Measurements from ENCODE around the gene DPP8. TPM values are rescaled to one million over a fixed set of nuclear protein-coding genes. Genes with fewer than 3 reads are reported as not detected.

The DPP8 gene
- total RNA-seq, 4 donors from 2014 or later, result 22.2 to 58.3 (median 33.5) TPM

- H3K4me1 ChIP-seq, result peaks cover 12% of the 10 kb centered on the region
- no peaks in the 10 kb centered on the region for H3K36me3 ChIP-seq
- no peak for DNase-seq (ENCODE audit: low spot score in 2 of 2)
- peaks cover 56% of the 10 kb centered on the region for H3K27me3 ChIP-seq
- H3K27ac ChIP-seq, result no peak overlapping the region
- H3K4me3 ChIP-seq, result no peak overlapping the region
- WGBS, result 88% methylated on average over 7 of the region's 9 CpGs
- H3K9me3 ChIP-seq, result no peaks in the 10 kb centered on the region
- no peak for TF ChIP-seq POLR2A (IDR thresholded peaks at IDR 0.05)
- TF ChIP-seq CTCF (IDR thresholded peaks at IDR 0.05), result no peak
- TF ChIP-seq POLR2AphosphoS5 (IDR thresholded peaks at IDR 0.05), result no peak
- no peak for TF ChIP-seq EP300 (IDR thresholded peaks at IDR 0.05)
Measured at GRCh38 chr15:65394936-65395335, 122.6 kb downstream of the DPP8 start.

GRCh38 chr15:65394280-65394789 lies 123.2 kb downstream of the DPP8 start:
- H3K27me3 ChIP-seq, result peaks cover 56% of the 10 kb centered on the region
- no peak for DNase-seq (ENCODE audit: low spot score in 2 of 2)
- H3K36me3 ChIP-seq, result no peaks in the 10 kb centered on the region
- H3K4me1 ChIP-seq, result peaks cover 12% of the 10 kb centered on the region
- no peak overlapping the region for H3K27ac ChIP-seq
- TF ChIP-seq CTCF (IDR thresholded peaks at IDR 0.05), result no peak
- no peak for TF ChIP-seq POLR2AphosphoS5 (IDR thresholded peaks at IDR 0.05)
- TF ChIP-seq POLR2A (IDR thresholded peaks at IDR 0.05), result no peak
- TF ChIP-seq EP300 (IDR thresholded peaks at IDR 0.05), result no peak
- H3K4me3 ChIP-seq, result no peak overlapping the region
- H3K9me3 ChIP-seq, result no peaks in the 10 kb centered on the region
- 83% methylated on average over 11 of the region's 11 CpGs for WGBS

GRCh38 chr15:65393557-65393956 lies 123.9 kb downstream of the DPP8 start:
- H3K36me3 ChIP-seq, result no peaks in the 10 kb centered on the region
- no peak for DNase-seq (ENCODE audit: low spot score in 2 of 2)
- H3K9me3 ChIP-seq, result no peaks in the 10 kb centered on the region
- H3K27me3 ChIP-seq, result peaks cover 51% of the 10 kb centered on the region
- no peak overlapping the region for H3K4me3 ChIP-seq
- TF ChIP-seq POLR2A (IDR thresholded peaks at IDR 0.05) (no peak), CTCF (IDR thresholded peaks at IDR 0.05) (no peak), EP300 (IDR thresholded peaks at IDR 0.05) (no peak), POLR2AphosphoS5 (IDR thresholded peaks at IDR 0.05) (no peak)
- 72% methylated on average over 8 of the region's 8 CpGs for WGBS
- no peak overlapping the region for H3K27ac ChIP-seq
- H3K4me1 ChIP-seq, result peaks cover 12% of the 10 kb centered on the region

DNA sequence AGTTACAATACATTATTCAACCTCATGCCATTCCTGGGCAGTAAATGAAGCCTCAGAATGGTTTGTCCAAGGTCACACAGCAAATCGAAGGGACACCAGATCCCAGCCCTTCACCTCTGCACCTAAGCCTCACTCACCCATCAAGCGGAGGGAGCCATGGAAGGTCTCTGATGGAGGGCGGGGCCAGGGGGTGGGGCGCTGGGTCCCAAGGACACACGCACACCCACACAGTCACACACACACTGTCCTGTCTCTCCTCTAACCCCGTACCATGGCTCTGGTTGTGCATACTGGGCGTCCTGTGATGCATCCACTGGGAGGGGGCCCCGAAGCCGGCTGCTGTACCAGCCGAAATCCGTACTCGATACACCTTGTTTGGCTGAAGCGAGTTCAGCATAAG lies 124.4 kb downstream of the DPP8 start:
- peaks cover 12% of the 10 kb centered on the region for H3K4me1 ChIP-seq
- no peaks in the 10 kb centered on the region for H3K36me3 ChIP-seq
- no peaks in the 10 kb centered on the region for H3K9me3 ChIP-seq
- DNase-seq (ENCODE audit: low spot score in 2 of 2), result no peak
- TF ChIP-seq POLR2A (IDR thresholded peaks at IDR 0.05), result no peak
- TF ChIP-seq POLR2AphosphoS5 (IDR thresholded peaks at IDR 0.05), result no peak
- no peak for TF ChIP-seq EP300 (IDR thresholded peaks at IDR 0.05)
- TF ChIP-seq CTCF (IDR thresholded peaks at IDR 0.05), result no peak
- 92% methylated on average over 13 of the region's 13 CpGs for WGBS
- H3K27ac ChIP-seq, result no peak overlapping the region
- H3K27me3 ChIP-seq, result peaks cover 50% of the 10 kb centered on the region
- H3K4me3 ChIP-seq, result no peak overlapping the region

Other genes with a start within 250 kb of the DPP8 start
- gene PARP16, start 230.8 kb downstream of the DPP8 start, total RNA-seq, result 10 to 100 TPM in 3 of 4 donors, 1 to 10 TPM in 1; 8.2 to 16.7 (median 11.7) TPM
- not detected for gene RNU5A-1, start 221.6 kb downstream of the DPP8 start, total RNA-seq
- gene RNU5B-1, start 213.0 kb downstream of the DPP8 start, total RNA-seq, result not detected
- not detected for gene IGDCC3, start 139.7 kb downstream of the DPP8 start, total RNA-seq
- gene IGDCC4, start 94.7 kb downstream of the DPP8 start, total RNA-seq, result 1 to 10 TPM in 1 of 4 donors, under 1 TPM in 3; 0.16 to 1.4 (median 0.35) TPM
- 10 to 100 TPM; 36.6 to 65.2 (median 44.9) TPM for gene HACD3, start 12.8 kb upstream of the DPP8 start, total RNA-seq
- gene INTS14, start 93.4 kb upstream of the DPP8 start, total RNA-seq, result 10 to 100 TPM; 37.1 to 72.5 (median 49.1) TPM
- 10 to 100 TPM in 2 of 4 donors, 1 to 10 TPM in 2; 4.5 to 14.0 (median 9.4) TPM for gene SLC24A1, start 104.2 kb upstream of the DPP8 start, total RNA-seq

All from suprapubic skin (tissue), 4 donors.